Endothelial cell (in vitro differentiated cells): ENCODE results near the gene TRIM5. TPM values are rescaled to one million over a fixed set of nuclear protein-coding genes. Genes with fewer than 3 reads are reported as not detected.

Source experiments
- DNase-seq: peaks from one replicate; pipeline ENCODE4 v3.0.0; 2021; ENCODE audit warnings: low spot score
- H3K27ac Mint-ChIP-seq: one replicate; pipeline ENCODE4 v1.8.0; 2021; ENCODE audit warnings: mixed read lengths, inconsistent platforms; ENCODE audit not compliant: unreplicated experiment
- H3K27me3 Mint-ChIP-seq: one replicate; pipeline ENCODE4 v1.8.0; 2021; ENCODE audit warnings: mild to moderate bottlenecking, moderate library complexity, mixed read lengths, inconsistent platforms; ENCODE audit not compliant: unreplicated experiment
- H3K36me3 Mint-ChIP-seq: one replicate; pipeline ENCODE4 v1.8.0; 2021; ENCODE audit warnings: mild to moderate bottlenecking, low read depth, mixed read lengths, inconsistent platforms; ENCODE audit not compliant: unreplicated experiment
- H3K4me1 Mint-ChIP-seq: one replicate; pipeline ENCODE4 v1.8.0; 2021; ENCODE audit warnings: mild to moderate bottlenecking, mixed read lengths, inconsistent platforms; ENCODE audit not compliant: unreplicated experiment
- H3K4me3 Mint-ChIP-seq: one replicate; pipeline ENCODE4 v1.8.0; 2021; ENCODE audit warnings: mild to moderate bottlenecking, mixed read lengths, inconsistent platforms; ENCODE audit not compliant: unreplicated experiment
- H3K9me3 Mint-ChIP-seq: one replicate; pipeline ENCODE4 v1.8.0; 2021; ENCODE audit warnings: mixed read lengths, inconsistent platforms; ENCODE audit not compliant: unreplicated experiment
- long read RNA-seq: library from polyadenylated mRNA; unstranded; transcript quantifications from one replicate; pipeline ENCODE4 v2.0.0, GENCODE V29; 2020; ENCODE audit not compliant: unreplicated experiment
- total RNA-seq: library from RNA; stranded (reverse); fragmentation: NEBNext Ultra II Directional; extraction: Animal tissue kit (Norgen Biotek cat#: 25700); gene quantifications from one replicate; pipeline ENCODE4 v1.2.1, GENCODE V29; 2021; ENCODE audit not compliant: unreplicated experiment
- TF ChIP-seq, protein P1 (sequence below): fragments of 200-600 bp; sonication (generic); IDR thresholded peaks from one replicate; pipeline ENCODE4 v1.5.0; 2021; ENCODE audit warnings: antibody characterized with exemption; ENCODE audit not compliant: unreplicated experiment

TRIM5 gene, protein sequence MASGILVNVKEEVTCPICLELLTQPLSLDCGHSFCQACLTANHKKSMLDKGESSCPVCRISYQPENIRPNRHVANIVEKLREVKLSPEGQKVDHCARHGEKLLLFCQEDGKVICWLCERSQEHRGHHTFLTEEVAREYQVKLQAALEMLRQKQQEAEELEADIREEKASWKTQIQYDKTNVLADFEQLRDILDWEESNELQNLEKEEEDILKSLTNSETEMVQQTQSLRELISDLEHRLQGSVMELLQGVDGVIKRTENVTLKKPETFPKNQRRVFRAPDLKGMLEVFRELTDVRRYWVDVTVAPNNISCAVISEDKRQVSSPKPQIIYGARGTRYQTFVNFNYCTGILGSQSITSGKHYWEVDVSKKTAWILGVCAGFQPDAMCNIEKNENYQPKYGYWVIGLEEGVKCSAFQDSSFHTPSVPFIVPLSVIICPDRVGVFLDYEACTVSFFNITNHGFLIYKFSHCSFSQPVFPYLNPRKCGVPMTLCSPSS
- 114 TPM for total RNA-seq
- long read RNA-seq, transcript TRIM5-202 (8 exons, 2,991 nt) = major isoform, 5 of 11 reads
- long read RNA-seq, partial matches to known transcripts = 0 of 11 reads
- long read RNA-seq, other reads (novel, unspliced or antisense) = 6 of 11 reads

DNA sequence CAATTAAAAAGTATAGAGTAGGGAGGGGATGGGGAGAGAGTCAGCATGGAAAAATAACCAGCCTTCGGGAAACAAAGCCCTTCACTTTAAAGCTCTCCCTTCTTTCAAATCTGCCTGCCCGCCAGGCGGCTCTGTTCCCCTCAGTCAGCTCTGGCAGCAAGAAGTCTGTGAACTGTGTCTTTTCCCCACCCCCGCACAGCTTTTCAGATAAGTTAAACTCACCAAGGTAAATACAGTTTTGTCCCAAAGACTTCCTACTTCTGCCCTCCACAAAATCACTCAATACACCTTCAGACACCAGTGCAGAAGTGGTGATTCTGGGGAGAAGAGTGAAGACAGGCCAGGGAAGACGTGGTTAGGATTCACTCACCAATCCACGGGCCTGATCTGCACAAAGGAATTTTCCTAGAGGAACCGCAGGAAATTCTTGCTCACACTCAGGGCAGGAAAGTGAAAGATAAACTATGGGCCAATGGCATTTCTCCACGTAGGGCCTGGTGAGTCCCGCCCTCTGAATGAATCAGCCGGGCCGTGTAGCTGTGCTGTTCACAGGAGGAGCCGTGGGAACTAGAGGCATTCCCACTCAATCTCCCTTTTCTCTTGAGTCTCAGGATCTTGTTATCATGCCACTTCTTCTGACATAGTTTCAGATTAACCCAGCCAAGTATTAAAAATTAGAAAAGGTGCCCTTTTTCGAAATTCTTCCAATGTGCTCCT lies at the start of gene TRIM5:
TRIM5 (minus strand) TSS at position 429 of the 717 bp plus-strand sequence. CDS start 4,897 bp downstream, outside the sequence.
- peaks cover 44% of the 10 kb centered on the region for H3K36me3 Mint-ChIP-seq
- H3K4me3 Mint-ChIP-seq = peak within 1 kb of the TSS; percentile 91
- no peaks in the 10 kb centered on the region for H3K9me3 Mint-ChIP-seq
- peaks cover 20% of the 10 kb centered on the region for H3K27me3 Mint-ChIP-seq
- peak within 1 kb of the TSS; percentile 100 for H3K27ac Mint-ChIP-seq
- H3K4me1 Mint-ChIP-seq = peaks cover 20% of the 10 kb centered on the region
- TF ChIP-seq, protein P1, sequence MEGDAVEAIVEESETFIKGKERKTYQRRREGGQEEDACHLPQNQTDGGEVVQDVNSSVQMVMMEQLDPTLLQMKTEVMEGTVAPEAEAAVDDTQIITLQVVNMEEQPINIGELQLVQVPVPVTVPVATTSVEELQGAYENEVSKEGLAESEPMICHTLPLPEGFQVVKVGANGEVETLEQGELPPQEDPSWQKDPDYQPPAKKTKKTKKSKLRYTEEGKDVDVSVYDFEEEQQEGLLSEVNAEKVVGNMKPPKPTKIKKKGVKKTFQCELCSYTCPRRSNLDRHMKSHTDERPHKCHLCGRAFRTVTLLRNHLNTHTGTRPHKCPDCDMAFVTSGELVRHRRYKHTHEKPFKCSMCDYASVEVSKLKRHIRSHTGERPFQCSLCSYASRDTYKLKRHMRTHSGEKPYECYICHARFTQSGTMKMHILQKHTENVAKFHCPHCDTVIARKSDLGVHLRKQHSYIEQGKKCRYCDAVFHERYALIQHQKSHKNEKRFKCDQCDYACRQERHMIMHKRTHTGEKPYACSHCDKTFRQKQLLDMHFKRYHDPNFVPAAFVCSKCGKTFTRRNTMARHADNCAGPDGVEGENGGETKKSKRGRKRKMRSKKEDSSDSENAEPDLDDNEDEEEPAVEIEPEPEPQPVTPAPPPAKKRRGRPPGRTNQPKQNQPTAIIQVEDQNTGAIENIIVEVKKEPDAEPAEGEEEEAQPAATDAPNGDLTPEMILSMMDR = no peak
- DNase-seq = peak; percentile 78

DNA sequence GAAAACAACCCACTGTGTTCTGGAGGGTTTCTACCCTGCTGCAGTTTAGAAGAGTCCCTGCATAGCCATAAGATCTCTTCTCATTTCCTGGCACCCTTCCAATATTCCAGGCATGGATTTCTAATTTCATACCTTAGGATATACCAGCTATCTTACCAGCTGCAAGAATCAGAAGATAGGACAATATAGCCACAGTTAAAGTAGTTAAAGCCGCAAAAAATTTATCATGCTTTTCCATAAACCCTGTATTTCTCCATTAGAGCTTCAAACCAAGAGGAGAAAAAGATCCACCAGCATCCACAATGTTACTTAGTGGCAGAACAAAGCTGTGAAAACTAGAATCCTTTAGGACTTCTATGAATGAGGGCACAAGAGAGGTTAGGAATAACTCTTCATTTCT lies 42.8 kb upstream of the TRIM5 start:
- Mint-ChIP-seq H3K27ac (no peak overlapping the region), H3K36me3 (peaks cover 6% of the 10 kb centered on the region)
- TF ChIP-seq, protein P1 = no peak

DNA sequence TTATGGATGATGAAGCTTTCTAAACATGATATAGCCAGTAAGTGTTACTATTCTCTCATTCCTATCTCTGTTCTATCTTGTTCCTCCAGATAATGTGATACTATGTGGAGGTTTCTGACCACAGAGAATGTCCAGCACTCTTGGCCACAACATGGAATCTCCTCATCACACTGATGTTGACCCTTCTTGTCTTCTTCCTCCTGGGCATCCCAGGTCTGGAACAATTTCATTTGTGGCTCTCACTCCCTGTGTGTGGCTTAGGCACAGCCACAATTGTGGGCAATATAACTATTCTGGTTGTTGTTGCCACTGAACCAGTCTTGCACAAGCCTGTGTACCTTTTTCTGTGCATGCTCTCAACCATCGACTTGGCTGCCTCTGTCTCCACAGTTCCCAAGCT lies 41.5 kb upstream of the TRIM5 start:
- Mint-ChIP-seq H3K4me1 (peaks cover 7% of the 10 kb centered on the region), H3K36me3 (peaks cover 14% of the 10 kb centered on the region), H3K4me3 (no peak overlapping the region), H3K27me3 (peaks cover 4% of the 10 kb centered on the region), H3K27ac (no peak overlapping the region), H3K9me3 (no peaks in the 10 kb centered on the region)
- TF ChIP-seq, protein P1 = no peak
- no peak for DNase-seq

More for the DNA sequence above, 42.8 kb upstream of the TRIM5 start:
- DNase-seq = no peak
- H3K27me3 Mint-ChIP-seq = peaks cover 7% of the 10 kb centered on the region
- no peaks in the 10 kb centered on the region for H3K9me3 Mint-ChIP-seq
- H3K4me1 Mint-ChIP-seq = peaks cover 7% of the 10 kb centered on the region
- no peak overlapping the region for H3K4me3 Mint-ChIP-seq

DNA sequence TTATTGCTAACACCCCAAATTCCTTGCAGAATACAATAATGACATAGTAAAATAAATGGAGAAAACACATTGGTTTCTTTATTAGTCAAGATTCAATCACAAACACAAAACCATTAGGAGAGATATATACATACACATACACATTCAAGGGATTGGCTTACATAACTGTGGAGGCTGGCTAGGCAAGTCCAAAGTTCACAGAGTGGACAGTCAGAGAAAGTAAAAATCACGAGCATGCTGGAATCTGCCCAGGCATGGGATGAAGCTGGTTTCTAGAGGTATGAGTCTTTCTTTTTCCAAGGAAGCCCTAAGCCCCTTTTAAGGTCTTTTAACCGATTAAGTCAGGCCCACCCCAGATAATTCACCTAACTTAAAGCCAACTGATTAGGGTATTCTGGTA lies 37.7 kb upstream of the TRIM5 start:
- no peaks in the 10 kb centered on the region for H3K9me3 Mint-ChIP-seq
- H3K27me3 Mint-ChIP-seq = peaks cover 6% of the 10 kb centered on the region
- H3K4me1 Mint-ChIP-seq = peaks cover 7% of the 10 kb centered on the region
- H3K4me3 Mint-ChIP-seq = no peak overlapping the region
- H3K36me3 Mint-ChIP-seq = peaks cover 35% of the 10 kb centered on the region
- TF ChIP-seq, protein P1 = no peak
- H3K27ac Mint-ChIP-seq = no peak overlapping the region
- DNase-seq = no peak
